PC-3 (cell line): ENCODE data around the gene NFATC1.

Experiments used
- CTCF ChIP-seq: fragments of 300-600 bp; sonication (generic); conservative IDR thresholded peaks from 2 replicates; pipeline ENCODE4 v1.5.1; 2017; ENCODE audit warnings: antibody characterized with exemption, low read depth, mild to moderate bottlenecking, low read length
- EZH2 ChIP-seq: fragments of 300-600 bp; sonication (generic); IDR thresholded peaks from one replicate; pipeline ENCODE4 v1.6.1; 2017; ENCODE audit warnings: antibody characterized with exemption, mild to moderate bottlenecking, low read length; ENCODE audit not compliant: unreplicated experiment
- EZH2phosphoT487 ChIP-seq: fragments of 300-600 bp; sonication (generic); IDR thresholded peaks from 2 replicates; pipeline ENCODE4 v1.6.1; 2018; ENCODE audit warnings: mild to moderate bottlenecking, antibody characterized with exemption, low read length, borderline replicate concordance

- TF ChIP-seq CTCF (no peak), EZH2phosphoT487 (no peak), EZH2 (no peak)
These were observed 80.5 kb downstream of the NFATC1 start for GRCh38 chr18:79476031-79476917.
